Osteocyte (in vitro differentiated cells): Measurements from ENCODE around the gene PARP14. TPM values are rescaled to one million over a fixed set of nuclear protein-coding genes. Genes with fewer than 3 reads are reported as not detected.
"Not testable (repeated sequence)": the region's sequence is repeated elsewhere in the genome, so short reads cannot be mapped to it uniquely, and the experiment has no call there.

Experiments
- DNase-seq: peaks from one replicate; pipeline ENCODE4 v3.0.0; 2021; ENCODE audit warnings: mixed read lengths; ENCODE audit not compliant: unreplicated experiment; ENCODE audit errors: extremely low spot score
- H3K27ac Mint-ChIP-seq: one replicate; pipeline ENCODE4 v1.8.0; 2021; ENCODE audit warnings: mild to moderate bottlenecking, mixed read lengths; ENCODE audit not compliant: unreplicated experiment
- H3K27me3 Mint-ChIP-seq: one replicate; pipeline ENCODE4 v1.8.0; 2021; ENCODE audit warnings: mixed read lengths; ENCODE audit not compliant: unreplicated experiment
- H3K36me3 Mint-ChIP-seq: one replicate; pipeline ENCODE4 v1.8.0; 2021; ENCODE audit warnings: mixed read lengths; ENCODE audit not compliant: unreplicated experiment
- H3K4me1 Mint-ChIP-seq: one replicate; pipeline ENCODE4 v1.8.0; 2021; ENCODE audit warnings: mixed read lengths; ENCODE audit not compliant: unreplicated experiment
- H3K4me3 Mint-ChIP-seq: one replicate; pipeline ENCODE4 v1.8.0; 2021; ENCODE audit warnings: mild to moderate bottlenecking, moderate library complexity, mixed read lengths; ENCODE audit not compliant: unreplicated experiment
- H3K9me3 Mint-ChIP-seq: one replicate; pipeline ENCODE4 v1.8.0; 2021; ENCODE audit warnings: mixed read lengths; ENCODE audit not compliant: unreplicated experiment
- total RNA-seq: library from RNA; stranded (reverse); gene quantifications from 2 replicates; pipeline ENCODE4 v1.2.1, GENCODE V29; 2021
- TF ChIP-seq, protein P1 (sequence below): fragments of 200-600 bp; sonication (generic); IDR thresholded peaks from 2 replicates; pipeline ENCODE4 v1.5.0; 2021; ENCODE audit warnings: antibody characterized with exemption, mild to moderate bottlenecking, moderate library complexity

Gene PARP14
- total RNA-seq, 1 donor from 2014 or later = 48.1 TPM

DNA sequence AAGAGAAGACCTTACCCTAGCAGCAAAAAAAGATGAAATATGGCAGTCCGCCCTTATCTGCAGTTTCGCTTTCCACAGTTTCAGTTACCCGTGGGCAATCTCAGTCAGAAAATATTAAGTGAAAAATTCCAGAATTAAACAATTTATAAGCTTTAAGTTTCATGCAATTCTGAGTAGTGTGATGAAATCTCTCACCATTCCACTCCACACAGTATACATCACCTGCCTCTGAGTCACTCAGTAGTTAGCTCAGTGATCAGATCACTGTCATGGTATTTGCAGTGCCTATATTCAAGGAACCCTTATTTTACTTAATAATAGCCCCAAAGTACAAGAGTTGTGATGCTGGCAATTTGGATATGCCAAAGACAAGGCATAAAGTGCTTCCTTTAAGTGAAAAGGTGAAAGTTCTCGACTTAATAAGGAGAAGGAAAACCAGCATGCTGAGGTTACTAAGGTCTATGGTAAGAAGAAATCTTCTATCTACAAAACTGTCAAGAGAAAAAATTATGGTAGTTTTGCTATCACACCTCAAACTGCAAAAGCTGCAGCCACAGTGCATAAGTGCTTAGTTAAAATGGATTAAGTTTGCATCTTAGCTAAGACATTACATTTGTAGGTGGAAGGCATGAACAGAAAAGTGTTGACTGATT lies 64.9 kb downstream of the PARP14 start:
- DNase-seq = no peak
- TF ChIP-seq, protein P1, sequence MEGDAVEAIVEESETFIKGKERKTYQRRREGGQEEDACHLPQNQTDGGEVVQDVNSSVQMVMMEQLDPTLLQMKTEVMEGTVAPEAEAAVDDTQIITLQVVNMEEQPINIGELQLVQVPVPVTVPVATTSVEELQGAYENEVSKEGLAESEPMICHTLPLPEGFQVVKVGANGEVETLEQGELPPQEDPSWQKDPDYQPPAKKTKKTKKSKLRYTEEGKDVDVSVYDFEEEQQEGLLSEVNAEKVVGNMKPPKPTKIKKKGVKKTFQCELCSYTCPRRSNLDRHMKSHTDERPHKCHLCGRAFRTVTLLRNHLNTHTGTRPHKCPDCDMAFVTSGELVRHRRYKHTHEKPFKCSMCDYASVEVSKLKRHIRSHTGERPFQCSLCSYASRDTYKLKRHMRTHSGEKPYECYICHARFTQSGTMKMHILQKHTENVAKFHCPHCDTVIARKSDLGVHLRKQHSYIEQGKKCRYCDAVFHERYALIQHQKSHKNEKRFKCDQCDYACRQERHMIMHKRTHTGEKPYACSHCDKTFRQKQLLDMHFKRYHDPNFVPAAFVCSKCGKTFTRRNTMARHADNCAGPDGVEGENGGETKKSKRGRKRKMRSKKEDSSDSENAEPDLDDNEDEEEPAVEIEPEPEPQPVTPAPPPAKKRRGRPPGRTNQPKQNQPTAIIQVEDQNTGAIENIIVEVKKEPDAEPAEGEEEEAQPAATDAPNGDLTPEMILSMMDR = no peak
- Mint-ChIP-seq H3K36me3 (peaks cover 26% of the 10 kb centered on the region), H3K4me1 (peaks cover 10% of the 10 kb centered on the region), H3K4me3 (no peak overlapping the region), H3K27me3 (no peaks in the 10 kb centered on the region), H3K9me3 (no peaks in the 10 kb centered on the region), H3K27ac (no peak overlapping the region)

DNA sequence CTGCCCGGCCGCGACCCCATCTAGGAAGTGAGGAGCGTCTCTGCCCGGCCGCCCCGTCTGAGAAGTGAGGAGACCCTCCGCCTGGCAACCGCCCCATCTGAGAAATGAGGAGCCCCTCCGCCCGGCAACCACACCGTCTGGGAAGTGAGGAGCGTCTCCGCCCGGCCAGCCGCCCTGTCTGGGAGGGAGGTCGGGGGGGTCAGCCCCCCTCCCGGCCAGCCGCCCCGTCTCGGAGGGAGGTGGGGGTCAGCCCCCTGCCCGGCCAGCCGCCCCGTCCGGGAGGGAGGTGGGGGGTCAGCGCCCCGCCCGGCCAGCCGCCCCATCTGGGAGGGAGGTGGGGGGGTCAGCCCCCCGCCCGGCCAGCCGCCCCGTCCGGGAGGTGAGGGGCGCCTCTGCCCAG lies 66.7 kb downstream of the PARP14 start:
- not testable (repeated sequence) for H3K27ac Mint-ChIP-seq, DNase-seq, H3K27me3 Mint-ChIP-seq, H3K4me3 Mint-ChIP-seq, H3K9me3 Mint-ChIP-seq, H3K4me1 Mint-ChIP-seq
- H3K36me3 Mint-ChIP-seq = peaks cover 24% of the 10 kb centered on the region

DNA sequence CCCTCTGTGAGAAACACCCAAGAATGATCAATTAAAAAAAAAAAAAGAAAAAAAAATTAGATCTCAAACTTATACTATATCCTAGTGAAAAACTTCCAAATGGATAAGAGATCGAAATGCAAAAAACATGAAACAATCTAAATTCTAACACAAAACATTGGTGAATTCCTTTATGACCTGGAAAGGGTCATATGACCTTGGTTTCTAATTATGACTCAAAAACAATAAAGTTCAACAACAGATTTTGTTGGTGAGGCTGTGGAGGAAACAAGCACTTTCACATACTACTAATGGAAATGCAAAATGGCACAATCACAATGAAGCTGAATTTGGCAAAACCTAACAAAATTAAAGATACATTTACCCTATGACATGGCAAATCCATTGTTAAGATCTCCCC lies 67.7 kb downstream of the PARP14 start:
- peaks cover 27% of the 10 kb centered on the region for H3K36me3 Mint-ChIP-seq
- H3K4me3 Mint-ChIP-seq = no peak overlapping the region
- no peaks in the 10 kb centered on the region for H3K27me3 Mint-ChIP-seq
- no peak for DNase-seq
- peaks cover 10% of the 10 kb centered on the region for H3K4me1 Mint-ChIP-seq
- TF ChIP-seq, protein P1 = no peak
- no peak overlapping the region for H3K27ac Mint-ChIP-seq
- no peaks in the 10 kb centered on the region for H3K9me3 Mint-ChIP-seq

DNA sequence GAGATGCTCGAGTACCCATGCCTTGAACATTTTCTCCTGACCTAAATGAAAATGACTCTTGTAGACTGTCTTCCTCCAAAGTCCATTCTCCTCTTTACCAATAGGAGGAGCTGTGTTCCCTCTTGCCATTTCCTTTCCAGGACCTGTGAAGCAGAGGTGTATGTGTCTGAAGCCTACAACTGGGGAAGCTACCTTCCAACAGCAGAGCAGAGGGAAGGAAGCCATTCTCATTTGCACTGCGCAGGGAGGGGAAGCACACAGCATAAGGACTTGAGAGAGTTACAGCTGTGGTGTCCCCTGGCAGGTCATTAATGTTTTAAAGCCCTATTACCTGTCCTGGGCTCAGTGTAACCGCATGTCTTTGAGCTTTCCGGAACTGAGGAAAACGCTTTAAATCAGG lies 74.3 kb downstream of the PARP14 start:
- TF ChIP-seq, protein P1 = peak; percentile 50
- H3K27ac Mint-ChIP-seq = no peak overlapping the region
- H3K27me3 Mint-ChIP-seq = no peaks in the 10 kb centered on the region
- no peak overlapping the region for H3K4me3 Mint-ChIP-seq
- no peaks in the 10 kb centered on the region for H3K4me1 Mint-ChIP-seq
- DNase-seq = no peak
- no peaks in the 10 kb centered on the region for H3K9me3 Mint-ChIP-seq
- H3K36me3 Mint-ChIP-seq = peaks cover 27% of the 10 kb centered on the region

DNA sequence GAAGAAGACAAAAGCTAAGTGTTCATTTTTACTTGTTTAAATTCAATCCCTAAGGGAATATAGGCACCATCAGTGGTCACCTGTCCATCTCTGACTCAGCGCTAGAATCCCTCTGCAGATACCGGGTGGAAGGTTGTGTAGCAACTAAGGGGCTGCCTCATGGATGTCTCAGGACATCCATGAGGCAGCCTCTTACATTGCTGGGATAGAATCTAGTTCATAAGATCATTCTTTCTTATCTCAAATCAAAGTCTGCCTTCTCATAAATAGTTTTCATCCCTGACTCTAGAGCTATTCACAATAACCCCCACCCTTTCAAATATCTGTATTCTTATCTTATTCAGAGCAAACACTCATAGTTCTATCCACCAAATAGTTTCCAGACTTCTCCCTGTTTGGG lies 74.9 kb downstream of the PARP14 start:
- Mint-ChIP-seq H3K27ac (no peak overlapping the region), H3K36me3 (peaks cover 29% of the 10 kb centered on the region), H3K4me1 (no peaks in the 10 kb centered on the region), H3K27me3 (no peaks in the 10 kb centered on the region), H3K9me3 (no peaks in the 10 kb centered on the region), H3K4me3 (no peak overlapping the region)
- no peak for DNase-seq
- TF ChIP-seq, protein P1 = no peak
